B cell (primary cell): Measurements from ENCODE around the gene KRTAP10-2. TPM values are rescaled to one million over a fixed set of nuclear protein-coding genes. Genes with fewer than 3 reads are reported as not detected.

Experiments
- ATAC-seq: fragments of 200-7000 bp; cut with Tn5 transposase; one replicate; pipeline ENCODE4 v1.10.0; 2021; ENCODE audit warnings: low read depth, mild to moderate bottlenecking, moderate number of reproducible peaks, moderate library complexity
- CTCF ChIA-PET: fragments of 350-600 bp; sonication (Branson Sonifier 250); formaldehyde crosslinking; loops from one replicate; lab custom pipeline; 2021; ENCODE audit warnings: antibody characterized with exemption, inconsistent platforms; lab: Charles Lee
- POLR2A ChIA-PET: fragments of 350-600 bp; sonication (Branson Sonifier 250); formaldehyde crosslinking; loops from one replicate; lab custom pipeline; 2021; ENCODE audit warnings: antibody characterized with exemption; lab: Charles Lee
- DNase-seq: peaks from one replicate; pipeline ENCODE4 v3.0.0; 2013
- H2AFZ ChIP-seq: 2 replicates; pipeline ENCODE4 v1.6.1; 2012; ENCODE audit warnings: mild to moderate bottlenecking, low read depth, low read length; ENCODE audit not compliant: insufficient read depth, poor library complexity, severe bottlenecking
- H3K27ac ChIP-seq, 2 donors: 1 replicate in 1 of 2; 2 replicates in 1 of 2; pipeline ENCODE4 v1.5.1; 2012 to 2013; ENCODE audit warnings: low read length in 2 of 2, mild to moderate bottlenecking in 2 of 2, moderate library complexity in 1 of 2
- H3K27me3 ChIP-seq, 4 experiments: fragments of 200-600 bp in 1 of 4; sonication (generic) in 1 of 4; replicated peaks in 1 of 4; 1 replicate in 2 of 4; 2 replicates in 2 of 4; pipeline versions ENCODE4 v1.6.1 to v1.7.0; 2013 to 2016; ENCODE audit warnings: low read length in 3 of 4, mild to moderate bottlenecking in 2 of 4, mixed read lengths in 1 of 4, moderate library complexity in 1 of 4; ENCODE audit not compliant: insufficient read depth in 4 of 4, control insufficient read depth in 3 of 4; ENCODE audit errors: control extremely low read depth in 1 of 4
- H3K36me3 ChIP-seq, 2 experiments: replicated peaks in 1 of 2; 1 replicate in 1 of 2; 2 replicates in 1 of 2; pipeline versions ENCODE4 v1.6.1 to v1.7.1; 2013; ENCODE audit warnings: low read length in 1 of 2; ENCODE audit not compliant: insufficient read depth in 2 of 2, control insufficient read depth in 1 of 2; ENCODE audit errors: control extremely low read depth in 1 of 2, extremely low read depth in 1 of 2
- H3K4me1 ChIP-seq, 2 donors: fragments of 200-600 bp in 1 of 2; sonication (generic) in 1 of 2; 1 replicate in 1 of 2; 2 replicates in 1 of 2; pipeline versions ENCODE4 v1.5.1 to v1.6.1; 2013 to 2017; ENCODE audit warnings: low read length in 2 of 2; ENCODE audit not compliant: control insufficient read depth in 2 of 2, insufficient read depth in 2 of 2
- H3K4me2 ChIP-seq: replicated peaks from 2 replicates; pipeline ENCODE3; 2012; ENCODE audit warnings: mild to moderate bottlenecking, low read depth, low read length; ENCODE audit not compliant: poor library complexity, severe bottlenecking
- H3K4me3 ChIP-seq, 5 experiments: fragments of 200-600 bp in 1 of 5; sonication (generic) in 1 of 5; 1 replicate in 3 of 5; 2 replicates in 2 of 5; pipeline versions ENCODE4 v1.5.1 to v1.7.0; 2011 to 2016; ENCODE audit warnings: low read length in 4 of 5, mild to moderate bottlenecking in 4 of 5, low read depth in 2 of 5, control low read depth in 1 of 5, moderate library complexity in 1 of 5; ENCODE audit not compliant: insufficient read depth in 1 of 5; ENCODE audit errors: control extremely low read depth in 1 of 5, extremely low read depth in 1 of 5
- H3K79me2 ChIP-seq: fragments of 200-600 bp; sonication (generic); one replicate; pipeline ENCODE4 v1.6.0; 2016; ENCODE audit warnings: low read length; ENCODE audit not compliant: control insufficient read depth, insufficient read depth
- H3K9ac ChIP-seq: fragments of 200-600 bp; sonication (generic); 2 replicates; pipeline ENCODE4 v1.6.1; 2017; ENCODE audit warnings: mild to moderate bottlenecking, low read length, moderate library complexity
- H3K9me3 ChIP-seq, 3 donors: one replicate each; pipeline versions ENCODE4 v1.6.1 to v1.7.1; 2013; ENCODE audit warnings: low read length in 2 of 3; ENCODE audit not compliant: control insufficient read depth in 2 of 3, insufficient read depth in 1 of 3; ENCODE audit errors: control extremely low read depth in 1 of 3
- H4K20me1 ChIP-seq: 2 replicates; pipeline ENCODE4 v1.6.0; 2012; ENCODE audit warnings: mild to moderate bottlenecking, low read length; ENCODE audit not compliant: insufficient read depth, control insufficient read depth, poor library complexity, severe bottlenecking
- H3K27ac Mint-ChIP-seq: one replicate; pipeline ENCODE4 v1.8.0; 2021; ENCODE audit warnings: mixed read lengths
- H3K27me3 Mint-ChIP-seq: one replicate; pipeline ENCODE4 v1.8.0; 2021; ENCODE audit warnings: mixed read lengths
- H3K4me1 Mint-ChIP-seq: one replicate; pipeline ENCODE4 v1.8.0; 2021; ENCODE audit warnings: mixed read lengths
- H3K4me3 Mint-ChIP-seq: one replicate; pipeline ENCODE4 v1.8.0; 2021; ENCODE audit warnings: mixed read lengths
- H3K9me3 Mint-ChIP-seq: one replicate; pipeline ENCODE4 v1.8.0; 2022; ENCODE audit warnings: mixed read lengths; ENCODE audit not compliant: insufficient read depth
- EZH2 ChIP-seq: IDR thresholded peaks from 2 replicates; pipeline ENCODE4 v1.6.1; 2012; ENCODE audit warnings: borderline replicate concordance, low read depth, mild to moderate bottlenecking, moderate library complexity, low read length; ENCODE audit not compliant: insufficient read depth, poor library complexity, severe bottlenecking
- WGBS: methylation state at CpG from one replicate; pipeline ENCODE4 v1.1.5; 2013; ENCODE audit warnings: missing lambda C conversion rate; ENCODE audit not compliant: insufficient coverage; 5-methylcytosine and 5-hydroxymethylcytosine counted together
- intact Hi-C: fragments of 100-400 bp; cut with micrococcal nuclease; formaldehyde crosslinking; loops from one replicate; pipeline ENCODE4 v1.10.0; 2022
- polyA plus RNA-seq: library from polyadenylated mRNA; depleted of rRNA; stranded (reverse); fragments of >200 nt; gene quantifications from 2 replicates; pipeline ENCODE4 v1.2.3, GENCODE V29; 2012
- total RNA-seq, 2 donors: library from RNA; stranded (reverse); fragments of 120-200 nt in 1 of 2; gene quantifications; 1 replicate in 1 of 2; 2 replicates in 1 of 2; pipeline versions ENCODE4 v1.2.3 to v1.2.4, GENCODE V29; 2013 to 2022
- TF ChIP-seq, protein P1 (sequence below): fragments of 200-600 bp; IDR thresholded peaks from one replicate; pipeline ENCODE4 v1.8.0; 2022; ENCODE audit warnings: antibody characterized with exemption, mild to moderate bottlenecking

KRTAP10-2 gene
- total and polyA plus RNA-seq, 2 donors (not counting 1 experiment from before 2014, with no cell fraction given): not detected

DNA sequence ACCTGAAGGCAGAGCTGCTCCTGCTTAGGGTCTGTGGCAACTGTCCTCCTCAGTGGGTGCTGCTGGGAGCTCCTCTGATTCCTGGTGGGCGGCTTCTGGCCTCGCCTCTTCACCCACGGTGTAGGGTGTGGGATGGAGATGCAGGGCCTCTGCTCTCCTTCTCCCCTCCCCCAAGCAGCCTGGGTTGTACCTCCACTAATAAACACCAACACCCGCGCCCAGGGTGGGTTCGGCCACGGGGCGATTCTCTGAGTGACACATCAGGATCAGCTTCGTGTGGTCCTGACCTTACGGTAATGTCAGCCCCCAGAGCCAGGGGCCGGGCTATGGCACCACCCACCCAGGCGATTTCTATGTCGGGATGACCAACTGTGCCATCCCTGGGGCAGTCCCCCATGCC lies 35.0 kb downstream of the KRTAP10-2 start:
- ATAC-seq (no peak), DNase-seq (no peak)
- Histone ChIP-seq H2AFZ (no peak overlapping the region), H4K20me1 (no peaks in the 10 kb centered on the region), H3K27me3 (peaks cover 0 to 3% (median 0%) of the 10 kb centered on the region in 4 experiments), H3K4me2 (no peak overlapping the region), H3K9me3 (peaks cover 0 to 6% (median 0%) of the 10 kb centered on the region in 3 donors), H3K36me3 (no peaks in the 10 kb centered on the region), H3K9ac (no peak overlapping the region), H3K79me2 (no peaks in the 10 kb centered on the region), H3K27ac (no peak overlapping the region), H3K4me1 (no peaks in the 10 kb centered on the region), H3K4me3 (no peak overlapping the region)
- ChIA-PET POLR2A (no interaction called here), CTCF (no interaction called here)
- Mint-ChIP-seq H3K4me1 (no peaks in the 10 kb centered on the region), H3K27ac (no peak overlapping the region), H3K9me3 (no peaks in the 10 kb centered on the region), H3K4me3 (no peak overlapping the region), H3K27me3 (peaks cover 4% of the 10 kb centered on the region)
- WGBS: 94% methylated on average over 10 of the region's 13 CpGs
- TF ChIP-seq, protein P1, sequence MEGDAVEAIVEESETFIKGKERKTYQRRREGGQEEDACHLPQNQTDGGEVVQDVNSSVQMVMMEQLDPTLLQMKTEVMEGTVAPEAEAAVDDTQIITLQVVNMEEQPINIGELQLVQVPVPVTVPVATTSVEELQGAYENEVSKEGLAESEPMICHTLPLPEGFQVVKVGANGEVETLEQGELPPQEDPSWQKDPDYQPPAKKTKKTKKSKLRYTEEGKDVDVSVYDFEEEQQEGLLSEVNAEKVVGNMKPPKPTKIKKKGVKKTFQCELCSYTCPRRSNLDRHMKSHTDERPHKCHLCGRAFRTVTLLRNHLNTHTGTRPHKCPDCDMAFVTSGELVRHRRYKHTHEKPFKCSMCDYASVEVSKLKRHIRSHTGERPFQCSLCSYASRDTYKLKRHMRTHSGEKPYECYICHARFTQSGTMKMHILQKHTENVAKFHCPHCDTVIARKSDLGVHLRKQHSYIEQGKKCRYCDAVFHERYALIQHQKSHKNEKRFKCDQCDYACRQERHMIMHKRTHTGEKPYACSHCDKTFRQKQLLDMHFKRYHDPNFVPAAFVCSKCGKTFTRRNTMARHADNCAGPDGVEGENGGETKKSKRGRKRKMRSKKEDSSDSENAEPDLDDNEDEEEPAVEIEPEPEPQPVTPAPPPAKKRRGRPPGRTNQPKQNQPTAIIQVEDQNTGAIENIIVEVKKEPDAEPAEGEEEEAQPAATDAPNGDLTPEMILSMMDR: no peak
- TF ChIP-seq EZH2: no peak
- intact Hi-C loops: no loop called here

DNA sequence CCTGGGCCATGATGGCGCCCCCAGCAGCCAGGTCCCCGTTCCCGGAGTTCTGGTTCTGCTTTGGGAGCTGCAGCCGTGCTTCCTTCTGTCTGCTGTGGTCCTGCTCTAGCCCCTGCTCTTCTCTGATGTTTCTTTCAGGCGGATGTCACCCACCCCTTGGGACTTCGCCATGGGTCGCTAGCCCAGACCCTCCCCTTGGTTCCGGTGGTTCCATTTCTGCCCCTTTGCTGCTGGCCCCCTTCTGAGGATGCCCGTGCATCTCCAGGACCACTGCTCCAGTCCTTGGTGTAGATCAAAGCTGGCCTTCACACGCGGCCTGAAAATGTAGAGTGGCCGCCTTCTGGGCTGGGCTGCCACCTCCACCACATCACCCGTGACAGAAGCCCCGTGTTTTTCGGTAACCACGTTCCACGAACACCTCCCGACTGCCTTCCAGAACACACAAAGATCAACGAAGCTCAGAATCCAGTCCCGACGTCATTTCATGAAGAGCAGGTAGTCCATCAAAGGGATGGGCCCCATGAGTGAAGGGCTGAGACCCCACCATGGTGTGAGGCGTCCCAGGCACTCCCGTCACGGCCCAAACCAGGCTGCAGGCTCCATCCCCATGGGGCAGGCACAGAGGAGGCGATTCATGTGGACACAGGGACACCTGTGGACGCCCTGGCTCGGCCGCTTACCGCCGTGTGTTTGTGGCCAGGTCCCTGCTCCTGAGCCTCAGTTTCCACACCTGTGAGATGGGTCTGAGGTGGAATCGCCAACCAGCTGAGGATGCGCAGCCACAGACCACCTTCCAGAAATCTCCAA lies 35.7 kb downstream of the KRTAP10-2 start:
- Mint-ChIP-seq H3K4me3 (no peak overlapping the region), H3K27me3 (peaks cover 2% of the 10 kb centered on the region), H3K27ac (no peak overlapping the region), H3K4me1 (peaks cover 3% of the 10 kb centered on the region), H3K9me3 (no peaks in the 10 kb centered on the region)
- POLR2A ChIA-PET: no interaction called here
- Histone ChIP-seq H3K36me3 (no peaks in the 10 kb centered on the region), H2AFZ (no peak overlapping the region), H4K20me1 (no peaks in the 10 kb centered on the region), H3K4me2 (no peak overlapping the region), H3K9ac (no peak overlapping the region), H3K4me1 (peaks cover 4 to 5% of the 10 kb centered on the region in 2 donors), H3K4me3 (no peak overlapping the region), H3K27me3 (peaks cover 0 to 6% (median 0%) of the 10 kb centered on the region in 4 experiments), H3K9me3 (peaks cover 0 to 6% (median 0%) of the 10 kb centered on the region in 3 donors), H3K27ac (no peak overlapping the region), H3K79me2 (no peaks in the 10 kb centered on the region)
- TF ChIP-seq, protein P1: no peak
- no peak for TF ChIP-seq EZH2
- DNase-seq: no peak
- CTCF ChIA-PET: interaction anchor here (1.1 kb wide), 1 partner anchor 278 kb away, joined by 6 read pairs; no protein-coding TSS in a partner anchor
- no peak for ATAC-seq
- 85% methylated on average over 31 of the region's 32 CpGs for WGBS
- intact Hi-C loops: no loop called here
